H1 (cell line): ENCODE results near the gene SLC39A11.

Experiments
- ASH2L ChIP-seq: fragments of 200-600, 300-600 bp; sonication (generic); IDR thresholded peaks from one replicate; pipeline ENCODE4 v1.7.1; 2017; ENCODE audit warnings: low read length
- CTCF ChIP-seq, 3 experiments: IDR thresholded peaks; 1 replicate in 2 of 3; 2 replicates in 1 of 3; pipeline versions ENCODE4 v1.5.1 to v1.6.1; 2011; ENCODE audit warnings: low read length in 3 of 3, mild to moderate bottlenecking in 3 of 3, inconsistent platforms in 2 of 3, low read depth in 1 of 3, moderate library complexity in 1 of 3; ENCODE audit not compliant: insufficient read depth in 1 of 3; ENCODE audit errors: control extremely low read depth in 1 of 3
- E2F6 ChIP-seq: IDR thresholded peaks from 2 replicates; pipeline ENCODE4 v1.6.1; 2012; ENCODE audit warnings: inconsistent platforms
- PHF8 ChIP-seq: fragments of 200-600 bp; sonication (generic); conservative IDR thresholded peaks from 2 replicates; pipeline ENCODE4 v1.7.1; 2012; ENCODE audit warnings: low read depth, mild to moderate bottlenecking, inconsistent platforms, low read length, moderate library complexity
- POLR2A ChIP-seq, 2 experiments: IDR thresholded peaks; 1 replicate in 1 of 2; 2 replicates in 1 of 2; pipeline ENCODE4 v1.6.1; 2011; ENCODE audit warnings: low read depth in 2 of 2, low read length in 2 of 2, mild to moderate bottlenecking in 2 of 2; ENCODE audit errors: control extremely low read depth in 1 of 2
- TAF1 ChIP-seq: IDR thresholded peaks from 2 replicates; pipeline ENCODE4 v1.6.1; 2011; ENCODE audit warnings: mild to moderate bottlenecking, low read depth, low read length

- TF ChIP-seq CTCF (IDR thresholded peaks at IDR 0.05; ENCODE audit: control extremely low read depth in 1 of 3, insufficient read depth in 1 of 3, low read depth in 1 of 3, low read length in 3 of 3) (no peak), PHF8 (no peak), POLR2A (IDR thresholded peaks at IDR 0.05; ENCODE audit: control extremely low read depth in 1 of 2, low read depth in 2 of 2, low read length in 2 of 2) (no peak), ASH2L (no peak), E2F6 (no peak), TAF1 (no peak)
These were observed 19.8 kb upstream of the SLC39A11 start for GRCh38 chr17:73112246-73112645.
